Central memory CD4-positive, alpha-beta T cell (primary cell): ENCODE results near the gene RPGRIP1L.

Experiments
- DNase-seq: peaks from one replicate; pipeline ENCODE4 v3.0.0; 2022
- total RNA-seq, 3 experiments: gene quantifications; one replicate each; lab custom pipeline; 2026; lab: John Stamatoyannopoulos, UW

The RPGRIP1L gene
- 5.4 to 15.0 (median 8.9) reads per million in 3 experiments for total RNA-seq

- peak; percentile 95 for DNase-seq
Observed at GRCh38 chr16:53703590-53704444, at the start of gene RPGRIP1L, which contains the start of gene FTO. RPGRIP1L (minus strand) TSS chr16:53703859; CDS start chr16:53700723, 3,136 bp downstream. FTO (plus strand) TSS chr16:53704156.

- DNase-seq: no peak
Observed at GRCh38 chr16:53753431-53753830, 49.8 kb upstream of the RPGRIP1L start.

- DNase-seq: no peak
Observed at GRCh38 chr16:53752560-53752959, 48.9 kb upstream of the RPGRIP1L start.

- DNase-seq: no peak
Observed at GRCh38 chr16:53745753-53746266, 42.2 kb upstream of the RPGRIP1L start.

- no peak for DNase-seq
Observed at GRCh38 chr16:53745086-53745485, 41.4 kb upstream of the RPGRIP1L start.

- DNase-seq: peak; percentile 27
Observed at GRCh38 chr16:53744449-53744848, 40.8 kb upstream of the RPGRIP1L start.

GRCh38 chr16:53743149-53743566 is 39.5 kb upstream of the RPGRIP1L start:
- no peak for DNase-seq

- no peak for DNase-seq
Observed at GRCh38 chr16:53741546-53741945, 37.9 kb upstream of the RPGRIP1L start.

GRCh38 chr16:53740933-53741531 is 37.4 kb upstream of the RPGRIP1L start:
- no peak for DNase-seq

- DNase-seq: no peak
Observed at GRCh38 chr16:53740476-53740875, 36.8 kb upstream of the RPGRIP1L start.

- no peak for DNase-seq
Observed at GRCh38 chr16:53737552-53737951, 33.9 kb upstream of the RPGRIP1L start.

- no peak for DNase-seq
Observed at GRCh38 chr16:53736297-53736696, 32.6 kb upstream of the RPGRIP1L start.

- no peak for DNase-seq
Observed at GRCh38 chr16:53734908-53735307, 31.2 kb upstream of the RPGRIP1L start.

- no peak for DNase-seq
Observed at GRCh38 chr16:53732296-53732929, 28.8 kb upstream of the RPGRIP1L start.

GRCh38 chr16:53730693-53731092 is 27.0 kb upstream of the RPGRIP1L start:
- no peak for DNase-seq

- no peak for DNase-seq
Observed at GRCh38 chr16:53726625-53727024, 23.0 kb upstream of the RPGRIP1L start.

- no peak for DNase-seq
Observed at GRCh38 chr16:53721017-53721416, 17.4 kb upstream of the RPGRIP1L start.

- DNase-seq: no peak
Observed at GRCh38 chr16:53717577-53717976, 13.9 kb upstream of the RPGRIP1L start.

- no peak for DNase-seq
Observed at GRCh38 chr16:53715023-53715384, 11.3 kb upstream of the RPGRIP1L start.

- DNase-seq: no peak
Observed at GRCh38 chr16:53714205-53715022, 10.8 kb upstream of the RPGRIP1L start.

- no peak for DNase-seq
Observed at GRCh38 chr16:53713403-53714204, 9.9 kb upstream of the RPGRIP1L start.

GRCh38 chr16:53712065-53712464 is 8.4 kb upstream of the RPGRIP1L start:
- no peak for DNase-seq
